Measurements from ENCODE around the gene IFNGR2.

DNA sequence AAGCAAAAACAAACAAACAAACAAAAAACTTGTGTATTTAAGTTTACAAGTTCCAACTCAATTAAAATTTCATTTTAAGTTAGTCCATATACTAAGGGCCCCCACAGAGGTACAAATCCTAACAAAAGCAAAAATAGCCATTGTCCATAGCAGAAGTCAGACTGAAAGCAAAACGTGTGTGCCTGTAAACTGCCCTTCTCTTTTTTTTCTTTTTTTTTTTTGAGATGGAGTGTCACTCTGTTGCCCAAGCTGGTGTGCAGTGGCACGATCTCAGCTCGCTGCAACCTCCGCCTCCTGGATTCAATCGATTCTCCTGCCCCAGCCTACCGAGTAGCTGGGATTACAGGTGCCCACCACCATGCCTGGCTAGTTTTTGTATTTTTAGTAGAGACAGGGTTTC lies 11.6 kb upstream of the IFNGR2 start:
- TF ChIP-seq REST (IDR thresholded peaks at IDR 0.05) (no peak), FOSB (CRISPR knock-in tag; IDR thresholded peaks at IDR 0.05) (no peak), POLR2A (IDR thresholded peaks at IDR 0.05; ENCODE audit: low read length) (no peak)
